ENCODE measurements around the gene KRT86.
"Not testable (repeated sequence)": the region's sequence is repeated elsewhere in the genome, so short reads cannot be mapped to it uniquely, and the experiment has no call there.

KRT86 gene

DNA sequence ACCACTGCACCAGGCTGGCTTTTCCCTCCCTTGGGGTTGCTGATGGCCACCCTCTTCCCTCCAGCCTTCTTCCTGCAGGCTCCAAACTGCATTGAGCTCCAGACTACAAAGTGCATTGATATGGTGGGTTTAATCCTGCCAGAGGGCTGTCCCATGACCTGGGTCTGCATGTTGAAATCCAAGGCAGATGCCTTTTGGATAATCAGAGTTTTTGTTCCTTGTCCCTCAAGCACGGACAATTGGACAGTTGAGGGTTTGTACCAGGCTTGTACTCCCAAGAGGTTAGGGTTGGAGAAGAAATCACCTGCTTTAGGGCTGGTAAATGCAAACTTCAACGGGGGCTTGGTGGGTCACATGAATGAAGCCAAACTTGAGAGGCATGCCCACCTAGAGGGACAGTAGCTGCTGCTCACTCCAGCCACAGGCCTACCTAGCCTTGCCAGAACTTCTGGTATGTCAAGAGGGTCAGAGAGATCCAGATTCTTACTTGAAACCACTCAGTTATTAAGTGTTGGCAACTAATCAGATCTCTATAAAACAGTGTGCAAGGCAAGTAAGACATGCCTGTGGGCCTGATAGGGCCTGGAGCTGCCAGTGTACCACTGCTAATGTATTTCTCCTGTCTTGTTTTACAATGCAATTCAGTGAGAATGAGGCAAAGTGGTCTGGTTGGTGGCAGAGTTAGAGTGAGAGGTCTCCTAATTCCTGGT, 68.5 kb downstream of the KRT86 start:
- DNase-seq: no peak

DNA sequence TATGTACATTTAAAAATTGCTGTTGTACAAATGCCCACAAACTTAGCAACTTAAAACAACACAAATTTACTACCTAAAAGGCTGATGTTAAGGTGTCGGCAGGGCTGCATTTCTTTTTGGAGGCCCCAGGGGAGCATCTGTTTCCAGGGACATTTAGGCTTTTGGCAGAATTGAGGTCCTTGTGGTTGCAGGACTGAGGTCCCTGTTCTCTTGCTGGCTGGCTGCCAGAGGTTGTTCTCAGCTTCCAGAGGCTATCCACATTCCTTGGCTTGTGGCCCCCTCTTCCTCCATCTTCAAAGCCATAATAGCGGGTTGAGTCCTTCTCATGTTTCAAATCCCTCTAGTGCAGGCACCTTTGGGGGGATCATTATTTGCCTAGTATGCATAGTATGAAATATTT, 69.1 kb downstream of the KRT86 start:
- no peak for DNase-seq

DNA sequence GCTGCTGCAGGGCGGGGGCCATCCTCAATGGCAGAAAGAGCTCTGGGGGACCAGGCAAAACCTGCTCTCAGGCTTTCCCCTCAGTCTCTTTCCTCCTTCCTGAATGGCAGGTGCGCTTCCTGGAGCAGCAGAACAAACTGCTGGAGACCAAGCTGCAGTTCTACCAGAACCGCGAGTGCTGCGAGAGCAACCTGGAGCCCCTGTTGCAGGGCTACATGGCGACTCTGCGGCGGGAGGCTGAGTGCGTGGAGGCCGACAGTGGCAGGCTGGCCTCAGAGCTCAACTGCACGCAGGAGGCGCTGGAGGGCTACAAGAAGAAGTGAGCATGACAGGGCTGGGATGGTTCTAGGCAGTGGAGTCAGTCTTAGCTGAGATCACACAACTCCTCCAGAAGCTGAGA, 69.7 kb downstream of the KRT86 start:
- DNase-seq: no peak

DNA sequence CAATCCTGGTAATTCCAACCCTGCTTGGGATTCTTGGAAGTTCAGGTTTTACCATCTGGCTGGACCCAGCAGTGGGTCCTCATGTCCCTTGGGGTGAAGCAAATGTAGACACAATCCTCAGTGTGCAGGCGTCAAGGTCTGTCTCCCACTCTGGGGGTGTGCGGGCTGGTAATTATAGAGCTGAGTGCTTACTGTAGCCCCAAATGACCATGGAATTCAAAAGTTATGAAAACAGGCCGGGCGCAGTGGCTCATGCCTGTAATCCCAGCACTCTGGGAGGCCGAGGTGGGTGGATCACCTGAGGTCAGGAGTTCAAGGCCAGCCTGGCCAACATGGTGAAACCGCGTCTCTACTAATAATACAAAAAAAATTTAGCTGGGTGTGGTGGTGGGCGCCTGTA, 70.6 kb downstream of the KRT86 start:
- DNase-seq: not testable (repeated sequence)

DNA sequence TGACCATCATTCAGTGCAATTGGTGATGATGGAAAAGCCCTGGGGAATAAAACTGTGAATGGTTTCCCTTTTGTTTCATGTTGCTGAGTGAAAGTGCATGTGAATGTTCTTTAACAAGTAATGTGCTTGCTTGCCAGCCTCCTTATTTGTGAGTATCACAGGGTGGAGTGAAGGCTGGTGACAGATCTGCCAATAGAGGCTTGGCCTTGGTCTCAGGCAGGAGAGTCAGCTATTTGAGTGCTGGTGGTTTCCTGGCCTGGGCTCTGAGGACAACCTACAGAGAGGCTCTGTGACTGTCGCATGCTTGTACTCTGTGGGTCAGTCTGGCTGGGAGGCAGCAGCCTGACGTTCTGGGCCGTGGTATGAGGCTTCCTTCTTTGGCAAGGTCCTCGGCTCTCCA, 72.1 kb downstream of the KRT86 start:
- no peak for DNase-seq

DNA sequence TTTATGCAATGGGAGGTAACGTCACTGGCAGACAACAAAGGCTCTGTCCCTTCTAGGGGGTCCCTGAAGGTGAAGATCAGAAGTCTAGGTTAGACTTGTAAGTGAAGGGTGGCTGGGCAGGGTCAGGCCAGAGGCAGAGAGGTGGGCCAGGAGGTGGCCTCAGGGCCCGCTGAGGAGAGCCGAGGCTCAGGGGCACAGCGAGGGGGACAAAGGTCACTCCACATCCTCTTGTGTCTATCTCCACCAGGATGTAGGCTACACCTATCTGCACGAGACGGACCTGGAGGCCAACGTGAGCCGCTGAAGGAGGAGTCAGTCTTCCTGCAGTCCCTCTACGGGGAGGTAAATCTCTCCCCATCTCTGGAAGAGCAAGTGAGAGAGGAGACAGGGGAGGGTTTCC, 72.6 kb downstream of the KRT86 start:
- no peak for DNase-seq

DNA sequence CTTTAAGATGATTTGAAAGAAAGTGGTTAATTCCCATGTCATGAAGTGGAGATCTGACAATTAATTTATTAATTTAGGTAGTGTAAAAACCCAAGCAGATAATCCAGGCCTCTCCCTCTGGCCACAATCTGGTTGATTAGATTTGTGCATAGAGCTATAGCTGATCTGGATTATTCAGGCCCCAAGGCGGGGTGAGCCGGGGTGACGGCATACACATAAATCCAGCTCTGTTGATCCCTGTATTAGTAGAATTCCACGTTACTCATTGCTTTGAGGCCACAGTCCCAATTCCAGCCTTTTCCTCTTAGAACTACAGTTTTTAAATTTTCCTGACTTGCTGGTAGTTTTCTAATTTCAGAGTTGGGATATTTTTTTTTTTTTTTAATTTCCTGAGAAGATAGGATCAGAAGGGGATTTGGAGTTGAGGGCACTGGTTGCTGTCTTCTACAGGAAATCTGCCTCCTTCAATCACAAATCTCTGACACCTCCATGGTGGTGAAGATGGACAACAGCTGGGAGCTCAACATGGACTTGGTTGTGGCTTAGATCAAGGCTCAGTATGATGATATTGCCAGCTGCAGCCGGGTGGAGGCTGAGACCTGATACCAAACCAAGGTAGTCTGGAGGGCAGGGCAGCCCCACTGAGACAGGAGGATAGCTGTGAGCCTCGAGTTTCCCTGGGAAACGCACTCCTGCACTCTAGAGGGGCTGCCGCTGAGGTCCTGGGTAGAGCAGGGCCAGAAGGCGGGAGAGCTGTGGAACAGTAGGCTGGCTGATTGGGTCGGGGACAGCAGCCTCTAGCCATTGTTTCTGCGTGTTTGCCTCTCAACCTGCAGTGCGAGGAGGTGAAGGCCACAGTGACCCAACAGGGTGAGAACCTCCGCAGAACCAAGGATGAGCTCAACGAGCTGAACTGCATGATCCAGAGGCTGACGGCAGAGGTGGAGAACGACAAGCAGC, 73.4 kb downstream of the KRT86 start:
- DNase-seq: peak; percentile 97

DNA sequence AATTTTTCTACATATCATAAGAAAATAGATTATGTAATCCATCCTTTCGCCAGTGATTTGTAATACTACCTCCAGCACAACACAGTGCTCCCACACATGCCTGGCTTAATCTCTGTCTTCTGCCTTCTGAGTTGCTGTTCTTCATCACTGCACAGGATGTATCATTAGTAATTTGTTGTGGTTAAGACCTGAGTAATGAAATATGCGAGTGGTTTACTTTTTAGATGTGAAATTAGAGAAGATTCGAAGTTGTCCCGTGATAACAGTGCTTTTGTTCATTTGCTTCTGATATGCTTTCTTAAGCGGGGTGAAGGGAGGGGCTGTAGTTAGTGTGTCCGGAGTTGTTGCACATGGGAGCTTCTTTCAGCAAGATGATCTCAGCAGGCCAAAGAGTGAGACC, 74.8 kb downstream of the KRT86 start:
- DNase-seq: peak; percentile 39

DNA sequence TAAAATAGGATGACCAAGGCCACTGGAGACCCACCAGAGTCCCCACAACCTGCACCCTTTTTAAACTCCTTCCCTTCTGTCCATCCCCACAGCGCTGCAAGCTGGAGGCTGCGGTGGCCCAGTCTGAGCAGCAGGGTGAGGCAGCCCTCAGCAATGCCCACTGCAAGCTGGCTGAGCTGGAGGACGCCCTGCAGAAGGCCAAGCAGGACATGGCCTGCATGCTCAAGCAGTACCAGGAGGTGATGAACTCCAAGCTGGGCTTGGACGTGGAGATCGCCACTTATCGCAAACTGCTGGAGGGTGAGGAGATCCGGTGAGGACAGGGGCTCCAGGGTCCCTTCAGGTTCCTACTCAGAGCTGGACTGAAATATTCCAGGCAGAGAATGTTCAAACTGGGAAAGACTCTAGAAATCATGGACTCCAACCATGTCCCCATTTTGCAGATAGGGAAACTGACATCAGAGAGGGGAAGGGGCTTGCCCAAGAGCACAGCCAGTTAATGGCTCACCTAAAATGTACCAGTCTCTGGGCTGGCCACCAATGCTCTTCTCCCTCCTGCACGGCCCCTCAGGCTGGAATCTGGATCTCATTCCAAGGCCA, 75.7 kb downstream of the KRT86 start:
- DNase-seq: no peak

DNA sequence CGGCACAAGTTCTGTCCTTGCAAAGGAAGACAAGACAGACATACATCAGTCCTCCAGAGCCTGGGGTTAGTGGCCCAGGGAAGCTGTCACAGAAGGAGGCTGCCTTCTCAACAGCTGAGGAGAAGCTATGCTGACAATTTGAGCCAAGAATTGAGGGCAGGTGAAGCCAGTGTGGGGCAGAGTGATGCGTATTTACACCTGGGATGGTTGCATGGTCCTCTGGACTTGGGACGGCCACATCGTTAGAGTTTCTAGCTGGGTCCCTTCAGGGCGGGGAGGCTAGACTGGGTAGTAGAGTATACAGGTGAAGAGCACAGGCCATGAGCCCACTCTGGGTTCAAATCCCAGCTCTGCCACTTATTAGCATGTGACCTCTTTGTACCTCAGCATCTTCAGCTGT, 76.3 kb downstream of the KRT86 start:
- no peak for DNase-seq

DNA sequence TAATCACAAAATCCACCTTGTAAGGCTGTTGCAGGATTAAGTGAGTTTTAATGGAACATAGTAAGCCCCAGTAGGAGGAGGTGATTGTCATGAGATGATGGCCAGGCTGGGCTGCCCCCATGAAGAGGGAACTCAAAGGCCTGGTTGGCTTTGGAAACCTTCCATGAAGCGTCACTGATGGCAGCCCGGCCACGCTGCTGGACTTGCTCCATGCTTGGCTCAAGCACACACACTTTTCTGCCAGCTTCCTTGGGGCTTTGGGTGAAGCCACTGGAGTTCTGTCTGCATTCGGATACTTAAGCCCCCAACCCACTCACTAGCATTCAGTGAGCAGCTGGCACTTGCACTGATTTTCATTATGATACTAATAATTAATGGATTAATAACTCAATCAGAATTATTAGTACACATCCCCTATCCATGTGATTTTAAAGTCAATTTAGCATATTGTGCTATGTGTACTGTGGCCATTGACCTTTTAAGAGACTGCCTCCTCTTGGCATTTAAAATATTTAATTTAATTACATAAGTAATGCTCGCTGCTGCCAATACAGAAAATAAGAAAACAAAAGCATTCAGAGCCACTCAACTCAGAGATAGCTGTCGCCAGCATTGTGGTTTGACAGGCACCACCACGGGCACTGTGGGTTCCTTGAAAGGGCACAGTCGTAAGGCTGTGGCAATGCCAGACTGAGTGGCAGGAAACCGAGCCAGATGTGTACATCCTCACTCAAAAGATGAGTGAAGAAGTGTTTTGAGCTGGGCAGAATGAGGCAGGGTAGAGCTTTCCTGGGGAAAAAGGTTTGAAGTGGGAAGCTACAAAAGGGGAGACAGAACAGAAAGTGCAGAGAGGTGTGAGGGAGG, 77.0 kb downstream of the KRT86 start:
- peak; percentile 79 for DNase-seq

DNA sequence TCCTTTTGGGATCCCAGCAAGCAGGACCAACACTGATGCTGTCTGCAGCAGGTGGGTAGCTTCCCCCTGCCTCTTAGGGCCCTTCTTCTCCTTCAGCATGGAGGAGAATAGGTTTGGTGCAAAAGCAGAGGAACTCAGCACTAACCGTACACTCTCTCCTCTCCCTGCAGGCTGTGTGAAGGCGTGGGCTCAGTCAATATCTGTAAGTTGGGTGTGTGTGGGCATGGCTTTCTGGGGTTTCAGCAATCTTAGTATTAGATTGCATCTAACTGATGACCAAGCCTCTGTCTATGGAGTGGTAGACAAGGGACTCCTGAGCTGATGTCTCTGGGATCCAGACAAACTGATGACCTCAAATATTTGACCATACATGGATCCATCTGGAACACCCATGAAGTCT, 78.5 kb downstream of the KRT86 start:
- DNase-seq: no peak

DNA sequence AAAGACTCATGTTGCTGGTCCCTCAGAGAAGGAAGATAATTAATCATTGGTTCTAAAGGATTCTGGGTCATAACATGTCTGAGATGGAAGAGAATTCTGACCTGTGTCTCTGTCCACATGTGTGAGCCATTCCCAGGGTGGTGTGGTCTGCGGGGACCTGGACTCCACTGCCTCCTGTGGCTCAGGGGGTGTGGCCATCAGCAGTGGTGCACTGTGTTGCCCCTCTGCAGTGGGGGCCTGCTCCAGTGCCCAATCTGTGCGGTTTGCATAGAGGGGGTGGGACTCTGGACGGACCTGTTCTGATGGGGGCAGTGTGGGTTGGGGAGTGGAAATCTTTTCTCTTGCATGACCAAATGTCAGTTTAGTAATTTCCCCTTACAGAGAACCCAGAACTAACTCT, 79.3 kb downstream of the KRT86 start:
- DNase-seq: peak; percentile 52

DNA sequence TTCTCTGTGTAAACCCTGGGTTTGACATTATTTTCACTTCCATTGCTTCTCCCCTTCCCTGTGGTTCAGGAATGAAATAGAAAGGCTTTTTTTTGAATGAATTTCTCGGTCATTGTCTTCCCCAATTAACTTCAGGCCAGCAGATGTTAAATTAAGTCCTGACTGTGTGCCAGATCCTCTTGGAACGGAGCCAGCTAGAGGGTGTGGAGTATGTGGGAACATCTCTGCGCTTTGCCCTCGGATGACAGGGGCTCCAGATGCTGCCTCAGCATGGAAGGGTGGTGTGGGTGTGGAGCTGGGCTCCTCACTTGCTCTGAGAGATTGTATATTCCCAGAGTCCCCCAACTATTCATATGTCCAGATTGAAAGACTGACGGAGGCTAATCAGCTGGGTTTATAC, 79.8 kb downstream of the KRT86 start:
- DNase-seq: peak; percentile 93

DNA sequence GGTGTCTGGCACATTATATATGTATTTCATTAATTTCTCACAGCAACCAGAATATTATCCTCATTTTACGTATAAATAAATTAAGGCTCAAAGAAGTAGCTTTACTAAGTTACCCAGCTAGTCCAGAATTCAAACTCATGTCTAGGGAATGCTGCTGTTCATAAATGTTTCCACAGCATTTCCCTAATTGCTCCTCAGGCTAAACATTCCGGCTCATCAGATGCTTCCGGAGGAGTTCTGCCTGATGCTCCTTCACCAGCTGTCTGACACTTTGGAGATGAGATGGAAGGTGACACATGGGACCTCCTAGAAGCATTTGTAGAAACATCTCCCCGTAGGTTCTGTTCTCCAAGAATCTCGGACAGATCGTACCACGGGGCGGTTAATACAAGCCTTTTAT, 80.7 kb downstream of the KRT86 start:
- no peak for DNase-seq

DNA sequence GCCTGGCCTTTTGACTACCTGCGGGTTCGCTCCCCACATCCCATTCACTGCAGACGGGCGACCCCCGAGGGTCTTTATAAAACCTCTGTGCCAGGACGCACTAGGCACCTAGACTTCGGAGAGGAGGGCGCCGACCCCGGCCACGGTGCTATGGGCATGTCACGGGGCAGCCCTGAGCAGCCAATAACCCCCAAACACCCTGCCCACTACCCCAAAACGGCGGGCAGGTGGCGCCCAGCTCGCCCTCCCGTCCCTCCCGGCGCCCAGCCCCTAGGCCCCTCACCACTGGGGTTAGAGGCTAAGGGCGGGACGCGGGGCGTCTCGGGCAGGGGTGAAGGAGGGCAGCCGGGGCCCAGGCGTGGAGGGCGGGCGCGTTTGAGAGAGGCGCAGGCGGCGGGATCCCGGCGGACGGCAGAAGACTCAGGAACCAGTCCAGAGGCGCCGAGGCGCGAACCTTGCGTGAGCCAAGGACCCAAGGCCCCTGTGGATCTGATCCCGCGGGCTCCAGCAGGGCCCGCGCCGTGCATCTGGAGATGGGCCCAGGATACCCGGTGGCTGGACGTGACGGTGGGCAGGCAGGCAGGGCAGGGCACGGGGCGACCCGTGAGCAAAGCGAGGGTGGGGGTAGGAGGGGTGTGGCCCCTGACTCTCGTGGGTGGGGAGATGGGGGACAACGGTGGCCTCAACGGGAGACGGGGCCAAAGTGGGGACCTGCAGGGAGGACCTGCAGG, 81.8 kb downstream of the KRT86 start:
- DNase-seq: no peak

DNA sequence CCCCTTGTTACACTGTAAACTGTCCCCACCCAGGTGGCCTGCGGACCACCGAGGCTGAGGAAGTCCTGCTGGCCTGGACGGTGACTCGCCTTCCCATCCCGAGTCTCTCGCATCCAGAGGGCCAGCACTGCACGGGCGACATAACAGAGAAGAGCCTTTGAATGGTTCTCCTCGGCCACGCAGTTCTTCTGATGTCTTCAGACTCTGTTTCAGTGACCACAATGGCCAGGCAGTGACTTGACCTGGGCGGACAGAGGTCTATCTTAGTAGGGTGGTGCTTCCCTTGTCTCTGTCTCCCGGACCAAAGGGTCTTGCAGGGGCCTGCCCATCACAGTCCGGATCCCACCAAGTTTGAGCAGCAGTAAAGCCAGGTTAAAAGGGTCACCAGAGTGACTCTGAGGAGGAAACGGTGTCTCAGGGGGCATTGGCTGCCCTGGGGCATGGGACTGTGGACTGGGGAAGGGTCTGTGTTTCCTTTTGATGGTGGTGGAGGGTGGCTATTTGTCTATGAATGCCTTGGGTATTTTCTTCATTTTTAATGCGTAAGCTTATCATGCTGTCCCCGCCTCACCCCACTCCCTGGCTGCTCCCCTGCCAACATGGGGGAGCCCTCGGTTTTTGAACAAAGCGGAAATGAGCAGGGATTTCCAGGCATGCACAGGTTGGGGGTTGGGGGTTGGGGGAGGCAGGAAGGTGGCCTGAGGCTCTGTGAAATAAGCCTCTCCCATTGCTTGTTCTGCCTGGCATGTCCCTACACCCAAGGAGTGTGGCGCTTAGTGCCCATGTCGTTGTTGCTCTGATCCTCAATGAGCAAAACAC, 82.5 kb downstream of the KRT86 start:
- DNase-seq: no peak

Data from NCI-H82 (cell line).